HepG2 (cell line): ENCODE results near the gene CEBPE. TPM values are rescaled to one million over a fixed set of nuclear protein-coding genes. Genes with fewer than 3 reads are reported as not detected.

ENCODE experiments used
- AFF4 ChIP-seq: sonication (generic); formaldehyde crosslinking; IDR thresholded peaks from 2 replicates; pipeline ENCODE4 v1.4.0; 2020; ENCODE audit warnings: missing genetic modification reagents
- ARNTL ChIP-seq: sonication (generic); formaldehyde crosslinking; IDR thresholded peaks from 2 replicates; pipeline ENCODE4 v1.4.0; 2020; ENCODE audit warnings: mild to moderate bottlenecking, missing genetic modification reagents
- ATRX ChIP-seq: sonication (generic); formaldehyde crosslinking; IDR thresholded peaks from 2 replicates; pipeline ENCODE4 v1.4.0; 2020; ENCODE audit warnings: missing genetic modification reagents, borderline replicate concordance
- CENPT ChIP-seq: sonication (generic); formaldehyde crosslinking; IDR thresholded peaks from 2 replicates; pipeline ENCODE4 v1.8.0; 2022; ENCODE audit warnings: low read depth, mild to moderate bottlenecking, moderate library complexity, missing genetic modification reagents
- FOSL2 ChIP-seq: sonication (generic); formaldehyde crosslinking; IDR thresholded peaks from 2 replicates; pipeline ENCODE4 v1.4.0; 2020; ENCODE audit warnings: missing genetic modification reagents
- HMG20A ChIP-seq: IDR thresholded peaks from 2 replicates; pipeline ENCODE4 v1.6.1; 2016; ENCODE audit warnings: borderline replicate concordance
- HNRNPLL ChIP-seq: fragments of 200-400 bp; formaldehyde crosslinking; IDR thresholded peaks from 2 replicates; pipeline ENCODE4 v1.6.1; 2017; ENCODE audit warnings: mild to moderate bottlenecking, low read depth, low read length; ENCODE audit not compliant: poor library complexity, severe bottlenecking
- KDM4B ChIP-seq: sonication (generic); formaldehyde crosslinking; IDR thresholded peaks from 2 replicates; pipeline ENCODE4 v1.4.0; 2020; ENCODE audit warnings: missing genetic modification reagents
- MXD4 ChIP-seq: IDR thresholded peaks from 2 replicates; pipeline ENCODE4 v1.6.1; 2016; ENCODE audit warnings: mild to moderate bottlenecking, missing biosample characterization, missing genetic modification reagents
- REXO4 ChIP-seq: sonication (generic); formaldehyde crosslinking; IDR thresholded peaks from 2 replicates; pipeline ENCODE4 v1.8.0; 2022; ENCODE audit warnings: missing genetic modification reagents, mild to moderate bottlenecking, borderline replicate concordance
- TRAFD1 ChIP-seq: sonication (generic); formaldehyde crosslinking; IDR thresholded peaks from 2 replicates; pipeline ENCODE4 v1.5.1; 2020; ENCODE audit warnings: missing genetic modification reagents, mild to moderate bottlenecking, borderline replicate concordance
- ZMAT3 ChIP-seq: sonication (generic); formaldehyde crosslinking; conservative IDR thresholded peaks from 2 replicates; pipeline ENCODE4 v1.7.0; 2021; ENCODE audit warnings: missing genetic modification reagents
- ZMYM4 ChIP-seq: sonication (generic); formaldehyde crosslinking; IDR thresholded peaks from 2 replicates; pipeline ENCODE4 v1.8.1; 2023; ENCODE audit warnings: mild to moderate bottlenecking, missing genetic modification reagents
- ZNF225 ChIP-seq: sonication (generic); formaldehyde crosslinking; IDR thresholded peaks from 2 replicates; pipeline ENCODE4 v1.4.0; 2020; ENCODE audit warnings: mild to moderate bottlenecking, missing genetic modification reagents
- ZNF292 ChIP-seq: sonication (generic); formaldehyde crosslinking; IDR thresholded peaks from 2 replicates; pipeline ENCODE4 v1.8.1; 2022; ENCODE audit warnings: mild to moderate bottlenecking, low read depth, missing genetic modification reagents, borderline replicate concordance
- ZNF329 ChIP-seq: sonication (generic); formaldehyde crosslinking; IDR thresholded peaks from 2 replicates; pipeline ENCODE4 v1.9.0; 2021; ENCODE audit warnings: low read depth, mild to moderate bottlenecking, missing genetic modification reagents
- ZNF431 ChIP-seq: sonication (generic); formaldehyde crosslinking; IDR thresholded peaks from 2 replicates; pipeline ENCODE4 v1.9.0; 2022; ENCODE audit warnings: missing genetic modification reagents, low read depth, mild to moderate bottlenecking, borderline replicate concordance
- ZNF550 ChIP-seq: sonication (generic); formaldehyde crosslinking; IDR thresholded peaks from 2 replicates; pipeline ENCODE4 v1.4.0; 2020; ENCODE audit warnings: mild to moderate bottlenecking, missing genetic modification reagents, borderline replicate concordance
- ZNF577 ChIP-seq: sonication (generic); formaldehyde crosslinking; IDR thresholded peaks from 2 replicates; pipeline ENCODE4 v1.4.0; 2020; ENCODE audit warnings: mild to moderate bottlenecking, low read depth, missing genetic modification reagents, borderline replicate concordance
- ZNF678 ChIP-seq: sonication (generic); formaldehyde crosslinking; IDR thresholded peaks from 2 replicates; pipeline ENCODE4 v1.4.0; 2020; ENCODE audit warnings: mild to moderate bottlenecking, missing genetic modification reagents
- ZNF720 ChIP-seq: sonication (generic); formaldehyde crosslinking; IDR thresholded peaks from 2 replicates; pipeline ENCODE4 v1.4.0; 2020; ENCODE audit warnings: missing genetic modification reagents
- ZNF724P ChIP-seq: sonication (generic); formaldehyde crosslinking; IDR thresholded peaks from 2 replicates; pipeline ENCODE4 v1.8.0; 2022; ENCODE audit warnings: missing genetic modification reagents, borderline replicate concordance
- ZNF772 ChIP-seq: sonication (generic); formaldehyde crosslinking; IDR thresholded peaks from 2 replicates; pipeline ENCODE4 v1.5.0; 2020; ENCODE audit warnings: mild to moderate bottlenecking, missing genetic modification reagents
- ZNF780A ChIP-seq: sonication (generic); formaldehyde crosslinking; IDR thresholded peaks from 2 replicates; pipeline ENCODE4 v1.8.0; 2022; ENCODE audit warnings: mild to moderate bottlenecking, missing genetic modification reagents, moderate library complexity
- polyA plus RNA-seq, 8 experiments: library from polyadenylated mRNA; depleted of rRNA in 3 of 8; stranded (reverse) in 7 of 8; unstranded in 1 of 8; fragments of >200 nt; fragmentation: Illumina TruSeq in 4 of 8; extraction: Trizol in 4 of 8; gene quantifications; 2 replicates each; pipeline versions ENCODE4 v1.2.1 to v1.2.3, GENCODE V29; 2011 to 2016; ENCODE audit warnings: low read depth in 4 of 8, missing spikeins in 1 of 8, mixed read lengths in 1 of 8; ENCODE audit not compliant: insufficient read depth in 1 of 8
- total RNA-seq, 5 experiments: library from RNA; depleted of rRNA; stranded (reverse); fragments of >200 nt; fragmentation: Illumina TruSeq; extraction: Trizol; gene quantifications; 2 replicates each; pipeline ENCODE4 v1.2.3, GENCODE V29; 2016; ENCODE audit warnings: low read depth in 1 of 5

Gene CEBPE
- total and polyA plus RNA-seq, 2 of the 13 experiments (the other 11 are each of a cell fraction or from before 2014, with no cell fraction given), result 0.09 to 0.11 TPM

- peak; percentile 88 for TF ChIP-seq HNRNPLL
- peak; percentile 99 for TF ChIP-seq ZNF724P (CRISPR knock-in tag)
- peak; percentile 89; the same call in 1 of the 2 replicates for TF ChIP-seq KDM4B (CRISPR knock-in tag)
- TF ChIP-seq ZNF720 (CRISPR knock-in tag), result peak; percentile 92
- peak; percentile 86 for TF ChIP-seq ZNF292 (CRISPR knock-in tag)
- peak; percentile 99 for TF ChIP-seq ZMAT3 (CRISPR knock-in tag)
- no peak for TF ChIP-seq HMG20A (CRISPR knock-in tag)
- no peak; the same call in none of the 2 replicates for TF ChIP-seq ARNTL
- peak; percentile 38 for TF ChIP-seq AFF4 (CRISPR knock-in tag)
- peak; percentile 98 for TF ChIP-seq ZNF225
- TF ChIP-seq CENPT, result peak; percentile 98
- TF ChIP-seq MXD4, result peak; percentile 83
- peak; percentile 6; the same call in 1 of the 2 replicates for TF ChIP-seq FOSL2
- peak; percentile 99 for TF ChIP-seq TRAFD1 (CRISPR knock-in tag)
- TF ChIP-seq REXO4 (CRISPR knock-in tag), result peak; percentile 18; the same call in 1 of the 2 replicates
- TF ChIP-seq ZNF780A, result no peak
- no peak for TF ChIP-seq ATRX (CRISPR knock-in tag)
- no peak; the same call in none of the 2 replicates for TF ChIP-seq ZNF550
- TF ChIP-seq ZNF431 (CRISPR knock-in tag), result no peak
- peak; percentile 100 for TF ChIP-seq ZNF772 (CRISPR knock-in tag)
- TF ChIP-seq ZNF678 (CRISPR knock-in tag), result peak; percentile 99
- no peak for TF ChIP-seq ZNF577
- peak; percentile 93 for TF ChIP-seq ZMYM4 (CRISPR knock-in tag)
- 0 out of 2 replicates have a peak, but pooled peaks have one; percentile 86 for TF ChIP-seq ZNF329 (CRISPR knock-in tag)
These were observed 24.3 kb downstream of the CEBPE start, which contains the start of gene ACIN1 (continued) for GRCh38 chr14:23094666-23095195.
